CD4-positive, alpha-beta memory T cell (primary cell): ENCODE measurements around the gene ZDHHC11B. TPM values are rescaled to one million over a fixed set of nuclear protein-coding genes. Genes with fewer than 3 reads are reported as not detected.
"Not testable (repeated sequence)": the region's sequence is repeated elsewhere in the genome, so short reads cannot be mapped to it uniquely, and the experiment has no call there.

Experiments
- CTCF ChIA-PET: fragments of 350-600 bp; sonication (Branson Sonifier 250); formaldehyde crosslinking; loops from one replicate; lab custom pipeline; 2021; ENCODE audit warnings: inconsistent platforms; ENCODE audit not compliant: partially characterized antibody; lab: Charles Lee
- POLR2A ChIA-PET: fragments of 350-600 bp; sonication (Branson Sonifier 250); formaldehyde crosslinking; loops from one replicate; lab custom pipeline; 2021; ENCODE audit not compliant: partially characterized antibody; lab: Charles Lee
- DNase-seq, 5 donors: peaks; one replicate each; pipeline versions ENCODE4 v3.0.0 to v3.0.0-alpha.2; 2020 to 2022; ENCODE audit warnings: mixed read lengths in 1 of 5
- H3K27ac ChIP-seq: one replicate; pipeline ENCODE4 v1.7.0; 2013; ENCODE audit warnings: low read depth, low read length
- H3K27me3 ChIP-seq: 2 replicates; pipeline ENCODE4 v1.7.0; 2013; ENCODE audit warnings: mild to moderate bottlenecking, low read length, moderate library complexity; ENCODE audit not compliant: insufficient read depth
- H3K36me3 ChIP-seq: 2 replicates; pipeline ENCODE4 v1.7.0; 2013; ENCODE audit warnings: mild to moderate bottlenecking, low read length, moderate library complexity; ENCODE audit not compliant: insufficient read depth
- H3K4me1 ChIP-seq: 2 replicates; pipeline ENCODE4 v1.7.0; 2013; ENCODE audit warnings: mild to moderate bottlenecking, low read length, moderate library complexity; ENCODE audit not compliant: insufficient read depth
- H3K4me3 ChIP-seq, 2 donors: one replicate each; pipeline ENCODE4 v1.7.0; 2013; ENCODE audit warnings: low read length in 2 of 2, mild to moderate bottlenecking in 1 of 2
- H3K9me3 ChIP-seq, 2 donors: one replicate each; pipeline ENCODE4 v1.7.0; 2013; ENCODE audit warnings: low read length in 2 of 2, control low read depth in 1 of 2; ENCODE audit not compliant: control insufficient read depth in 1 of 2
- H3K27ac Mint-ChIP-seq, 7 donors: one replicate each; pipeline ENCODE4 v1.8.0; 2020 to 2021; ENCODE audit warnings: mixed read lengths in 7 of 7, mild to moderate bottlenecking in 6 of 7, inconsistent platforms in 3 of 7, moderate library complexity in 3 of 7
- H3K27me3 Mint-ChIP-seq, 2 donors: one replicate each; pipeline ENCODE4 v1.8.0; 2020 to 2021; ENCODE audit warnings: mixed read lengths in 2 of 2
- H3K36me3 Mint-ChIP-seq, 2 donors: one replicate each; pipeline ENCODE4 v1.8.0; 2020 to 2021; ENCODE audit warnings: mixed read lengths in 2 of 2, inconsistent platforms in 1 of 2, mild to moderate bottlenecking in 1 of 2
- H3K4me1 Mint-ChIP-seq, 4 donors: one replicate each; pipeline ENCODE4 v1.8.0; 2020 to 2021; ENCODE audit warnings: mixed read lengths in 4 of 4, mild to moderate bottlenecking in 1 of 4
- H3K4me3 Mint-ChIP-seq, 8 donors: one replicate each; pipeline ENCODE4 v1.8.0; 2020 to 2021; ENCODE audit warnings: mixed read lengths in 8 of 8, mild to moderate bottlenecking in 7 of 8, moderate library complexity in 6 of 8, inconsistent platforms in 3 of 8
- H3K9me3 Mint-ChIP-seq, 8 donors: one replicate each; pipeline ENCODE4 v1.8.0; 2020 to 2021; ENCODE audit warnings: mixed read lengths in 8 of 8, mild to moderate bottlenecking in 5 of 8, inconsistent platforms in 3 of 8, moderate library complexity in 1 of 8
- intact Hi-C: fragments of 100-400 bp; cut with micrococcal nuclease; formaldehyde crosslinking; loops from one replicate; pipeline ENCODE4 v1.15.1; 2023
- polyA plus RNA-seq, 2 donors: library from polyadenylated mRNA; unstranded; fragments of 300-500 nt; fragmentation: Illumina TruSeq; gene quantifications; one replicate each; pipeline ENCODE4 v1.2.3, GENCODE V29; 2021
- total RNA-seq, 2 experiments: library from RNA; stranded (reverse); gene quantifications; one replicate each; pipeline ENCODE4 v1.2.3, GENCODE V29; 2021

Gene ZDHHC11B
- total and polyA plus RNA-seq, 4 experiments from 2014 or later: 0.75 to 8.1 (median 8.0) TPM; not detected in 1

DNA sequence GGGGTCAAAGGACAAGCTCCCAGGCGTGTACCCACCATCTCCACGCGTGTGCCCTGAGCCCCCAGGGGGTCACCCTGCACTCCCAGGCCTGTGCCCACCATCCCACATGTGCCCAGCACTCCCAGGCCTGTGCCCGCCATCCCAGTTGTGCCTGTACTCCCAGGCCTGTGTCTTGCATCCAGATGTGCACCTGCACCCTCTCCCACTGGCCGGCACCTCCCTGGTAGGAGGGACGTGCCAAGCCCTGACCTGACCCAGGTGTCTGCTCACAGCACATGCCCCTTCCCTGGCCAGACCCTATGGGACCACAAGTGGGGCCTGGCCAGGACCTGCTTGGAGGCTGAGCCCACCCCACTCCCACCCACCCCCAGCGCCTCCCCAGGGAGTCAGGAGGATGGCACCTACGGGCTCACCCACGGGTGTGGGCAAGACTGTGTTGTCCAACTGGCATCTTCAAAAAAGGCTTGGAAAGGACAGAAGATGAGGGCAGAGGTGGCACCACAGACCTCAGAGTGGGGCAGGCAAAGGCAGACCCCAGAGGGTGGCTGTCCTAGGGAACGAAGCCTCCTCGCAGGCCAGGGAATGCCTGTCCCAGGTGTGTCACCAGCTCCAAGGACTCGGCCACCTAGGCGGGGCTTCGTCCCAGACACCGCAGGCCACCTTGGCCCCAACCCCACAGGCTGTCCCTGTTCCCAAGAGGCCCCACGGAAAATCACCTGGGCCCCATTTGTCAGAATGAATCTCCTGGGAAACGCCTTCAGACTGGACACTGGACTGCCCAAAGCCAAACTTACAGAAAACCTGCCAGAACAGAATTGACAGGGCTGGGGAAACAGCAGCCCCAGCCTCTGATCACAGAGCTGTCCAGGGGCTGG lies 103.0 kb downstream of the ZDHHC11B start:
- DNase-seq: peak in 1 of 5 donors; percentile 12
- H3K27me3 ChIP-seq, intact Hi-C loops, H3K27ac Mint-ChIP-seq, H3K4me1 Mint-ChIP-seq, POLR2A ChIA-PET, H3K36me3 ChIP-seq, H3K4me3 Mint-ChIP-seq, H3K9me3 ChIP-seq, H3K9me3 Mint-ChIP-seq, H3K27ac ChIP-seq, H3K4me3 ChIP-seq, CTCF ChIA-PET, H3K27me3 Mint-ChIP-seq, H3K4me1 ChIP-seq, H3K36me3 Mint-ChIP-seq: not testable (repeated sequence)

DNA sequence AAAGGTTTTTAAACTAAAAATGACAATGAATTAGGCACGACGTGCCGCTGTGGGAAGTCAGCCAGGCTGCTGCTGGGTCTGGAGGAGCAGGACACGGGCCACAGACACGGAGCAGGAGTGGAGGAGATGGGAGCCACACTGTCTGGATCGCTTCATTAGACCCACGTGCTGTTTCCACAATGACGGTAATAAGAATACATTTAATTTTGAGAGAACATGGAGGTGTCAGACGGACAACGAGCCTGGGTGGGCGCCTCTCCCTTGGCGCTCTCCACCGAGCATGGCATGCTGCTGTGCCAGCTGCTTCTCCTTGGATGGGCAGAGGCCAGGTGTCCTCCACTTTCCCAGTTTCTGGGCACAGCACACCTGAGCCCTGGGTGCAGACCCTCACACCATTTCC lies 103.7 kb downstream of the ZDHHC11B start:
- DNase-seq, H3K9me3 Mint-ChIP-seq, POLR2A ChIA-PET: not testable (repeated sequence)

GRCh38 chr5:680118-680795 lies 104.3 kb downstream of the ZDHHC11B start:
- DNase-seq: peak in 1 of 5 donors; percentile 22
- H3K27ac ChIP-seq, H3K4me1 Mint-ChIP-seq, H3K27ac Mint-ChIP-seq, H3K9me3 ChIP-seq, CTCF ChIA-PET, POLR2A ChIA-PET, H3K36me3 Mint-ChIP-seq, intact Hi-C loops, H3K27me3 Mint-ChIP-seq, H3K9me3 Mint-ChIP-seq, H3K27me3 ChIP-seq, H3K4me3 Mint-ChIP-seq, H3K4me1 ChIP-seq, H3K36me3 ChIP-seq, H3K4me3 ChIP-seq: not testable (repeated sequence)

More for the DNA sequence above, 103.7 kb downstream of the ZDHHC11B start:
- H3K4me3 ChIP-seq, H3K27me3 ChIP-seq, H3K9me3 ChIP-seq, CTCF ChIA-PET, H3K27me3 Mint-ChIP-seq, H3K4me1 Mint-ChIP-seq, H3K4me3 Mint-ChIP-seq, H3K36me3 Mint-ChIP-seq, intact Hi-C loops, H3K36me3 ChIP-seq, H3K27ac ChIP-seq, H3K4me1 ChIP-seq: not testable (repeated sequence)
- H3K27ac Mint-ChIP-seq: peak overlapping the region in 1 of 7 donors; percentile 52

DNA sequence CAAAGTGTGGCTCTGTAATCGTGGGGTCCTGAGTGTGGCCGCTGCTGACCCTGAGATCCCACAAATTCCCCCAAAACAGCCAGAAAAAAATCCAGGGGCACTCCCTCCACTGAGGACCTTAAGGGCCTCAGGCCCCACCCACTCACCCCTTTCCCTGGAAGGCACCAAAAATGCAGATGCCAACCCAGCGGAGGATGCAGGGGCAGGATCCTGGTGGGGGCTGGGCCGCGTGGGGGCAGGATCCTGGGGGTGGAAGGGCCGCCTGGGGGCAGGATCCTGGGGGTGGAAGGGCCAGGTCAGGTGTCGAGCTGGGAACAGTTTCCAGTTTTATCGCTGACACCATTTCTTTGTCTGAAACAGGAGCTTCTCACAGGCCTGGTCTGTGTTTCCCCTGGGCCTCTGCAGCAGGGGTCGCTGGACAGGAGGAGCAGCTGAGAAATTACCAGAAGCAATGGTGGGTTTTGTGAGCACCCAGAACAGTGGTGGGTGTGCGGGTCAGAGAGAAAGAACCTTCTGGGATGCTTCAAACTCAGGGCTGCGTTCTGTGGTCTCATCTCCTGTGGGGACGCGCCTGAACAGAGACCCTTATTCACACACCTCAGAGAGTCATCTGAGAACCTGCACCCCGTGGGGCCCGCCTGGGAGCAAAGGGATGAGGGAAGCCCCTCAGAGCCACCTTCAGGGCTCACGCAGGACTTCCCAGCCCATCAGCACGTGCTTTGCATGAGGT lies 105.2 kb downstream of the ZDHHC11B start:
- not testable (repeated sequence) for H3K36me3 Mint-ChIP-seq
- intact Hi-C loops: loop anchor here (10.0 kb wide), 1 partner anchor 325 kb away; the partner anchor contains the start of gene NKD2

DNA sequence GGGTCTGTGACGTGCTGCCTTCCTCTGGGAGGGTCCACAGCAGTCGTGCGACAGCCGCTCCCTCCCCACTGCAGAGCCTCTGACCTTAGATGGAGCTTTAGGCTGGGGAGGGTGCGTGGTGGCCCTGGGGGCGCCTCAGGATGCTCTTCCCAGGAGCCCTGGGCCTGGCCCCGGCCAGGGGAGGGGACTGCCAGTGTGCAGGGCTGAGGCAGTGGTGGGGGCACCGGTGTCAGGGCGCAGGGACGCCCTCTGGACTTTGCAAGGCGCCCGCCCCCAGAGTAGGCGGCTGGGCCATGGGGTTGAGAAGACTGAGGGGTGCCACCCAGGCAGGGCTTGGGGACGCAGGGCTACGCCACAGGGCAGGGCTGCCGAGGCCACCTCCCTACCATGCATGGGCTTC lies 106.0 kb downstream of the ZDHHC11B start:
- peak in 1 of 5 donors; percentile 13 for DNase-seq
- CTCF ChIA-PET: not testable (repeated sequence)

More for the DNA sequence above, 105.2 kb downstream of the ZDHHC11B start:
- H3K36me3 ChIP-seq, H3K4me3 Mint-ChIP-seq, H3K4me3 ChIP-seq, CTCF ChIA-PET, H3K27me3 ChIP-seq, H3K4me1 ChIP-seq, H3K9me3 ChIP-seq, POLR2A ChIA-PET, H3K4me1 Mint-ChIP-seq, H3K27ac ChIP-seq, H3K27me3 Mint-ChIP-seq, H3K9me3 Mint-ChIP-seq: not testable (repeated sequence)
- H3K27ac Mint-ChIP-seq: peak overlapping the region in 1 of 7 donors; percentile 48
- DNase-seq: peak in 1 of 5 donors; percentile 20

GRCh38 chr5:677131-678101 lies 107.1 kb downstream of the ZDHHC11B start:
- intact Hi-C loops: loop anchor here (10.0 kb wide), 1 partner anchor 327 kb away; the partner anchor contains the start of gene NKD2

More for the DNA sequence above, 106.0 kb downstream of the ZDHHC11B start:
- H3K4me1 ChIP-seq, H3K36me3 ChIP-seq, H3K36me3 Mint-ChIP-seq, H3K4me3 Mint-ChIP-seq, H3K4me3 ChIP-seq, H3K4me1 Mint-ChIP-seq, H3K27ac ChIP-seq, H3K9me3 Mint-ChIP-seq, POLR2A ChIA-PET, H3K27me3 ChIP-seq, H3K9me3 ChIP-seq, H3K27me3 Mint-ChIP-seq, H3K27ac Mint-ChIP-seq: not testable (repeated sequence)
- intact Hi-C loops: loop anchor here (10.0 kb wide), 1 partner anchor 326 kb away; the partner anchor contains the start of gene NKD2

More at GRCh38 chr5:677131-678101, 107.1 kb downstream of the ZDHHC11B start:
- no peak overlapping the region for H3K4me3 Mint-ChIP-seq
- peak overlapping the region in 3 of 7 donors; percentile 16 to 65 (median 62) for H3K27ac Mint-ChIP-seq
- H3K9me3 Mint-ChIP-seq: peaks cover 0 to 2% (median 0%) of the 10 kb centered on the region in 8 donors
- Histone ChIP-seq H3K4me3 (no peak overlapping the region), H3K4me1 (peaks cover 16% of the 10 kb centered on the region), H3K36me3 (no peaks in the 10 kb centered on the region), H3K27me3 (no peaks in the 10 kb centered on the region), H3K27ac (no peak overlapping the region), H3K9me3 (no peaks in the 10 kb centered on the region)
- peaks cover 6 to 15% (median 8%) of the 10 kb centered on the region in 4 donors for H3K4me1 Mint-ChIP-seq
- ChIA-PET CTCF (interaction anchor here (1.3 kb wide), 1 partner anchor 226 kb away, joined by 4 read pairs; no protein-coding TSS in a partner anchor), POLR2A (no interaction called here)
- peaks cover 0 to 3% of the 10 kb centered on the region in 2 donors for H3K36me3 Mint-ChIP-seq
- peaks cover 0 to 3% of the 10 kb centered on the region in 2 donors for H3K27me3 Mint-ChIP-seq
- DNase-seq: peak in 1 of 5 donors; percentile 23
